K562 (cell line): ENCODE data around the gene SLC35D2. TPM values are rescaled to one million over a fixed set of nuclear protein-coding genes. Genes with fewer than 3 reads are reported as not detected.

Experiments
- ASH1L ChIP-seq: fragments of 450-650 bp; IDR thresholded peaks from 2 replicates; pipeline ENCODE4 v1.6.1; 2018; ENCODE audit warnings: borderline replicate concordance, mild to moderate bottlenecking, low read depth; ENCODE audit not compliant: partially characterized antibody
- ATF1 ChIP-seq, 2 experiments: fragments of 450-650 bp in 1 of 2; IDR thresholded peaks; 2 replicates each; pipeline ENCODE4 v1.6.1; 2016; ENCODE audit warnings: missing compliant biosample characterization in 1 of 2, missing genetic modification characterization in 1 of 2
- BCL6 ChIP-seq: fragments of 250-450 bp; sonication (Bioruptor Pico); IDR thresholded peaks from 2 replicates; pipeline ENCODE4 v1.4.0; 2020
- E4F1 ChIP-seq: fragments of 250-450 bp; sonication (Bioruptor Pico); IDR thresholded peaks from 2 replicates; pipeline ENCODE4 v1.5.0; 2021; ENCODE audit warnings: mild to moderate bottlenecking, borderline replicate concordance
- EHMT2 ChIP-seq: fragments of 450-650 bp; IDR thresholded peaks from 2 replicates; pipeline ENCODE4 v1.6.1; 2018; ENCODE audit warnings: antibody characterized with exemption
- EP400 ChIP-seq: fragments of 450-650 bp; IDR thresholded peaks from 2 replicates; pipeline ENCODE4 v1.6.1; 2017; ENCODE audit warnings: antibody characterized with exemption, mild to moderate bottlenecking, moderate library complexity
- NR2F6 ChIP-seq: fragments of 450-650 bp; formaldehyde crosslinking; IDR thresholded peaks from 2 replicates; pipeline ENCODE4 v1.4.0; 2020; ENCODE audit warnings: mild to moderate bottlenecking
- PHF21A ChIP-seq: fragments of 450-650 bp; IDR thresholded peaks from 2 replicates; pipeline ENCODE4 v1.6.1; 2017; ENCODE audit warnings: low read depth, borderline replicate concordance
- PHTF2 ChIP-seq: fragments of 250-450 bp; sonication (Bioruptor Pico); IDR thresholded peaks from 2 replicates; pipeline ENCODE4 v1.5.0; 2021; ENCODE audit warnings: mild to moderate bottlenecking
- SNIP1 ChIP-seq: fragments of 450-650 bp; IDR thresholded peaks from 2 replicates; pipeline ENCODE4 v1.7.1; 2017; ENCODE audit warnings: low read depth, mild to moderate bottlenecking
- U2AF2 ChIP-seq: fragments of 200-400 bp; formaldehyde crosslinking; optimal IDR thresholded peaks from 2 replicates; pipeline ENCODE3; 2017; ENCODE audit warnings: low read depth, mild to moderate bottlenecking, low read length
- ZBTB33 ChIP-seq: sonication (generic); formaldehyde crosslinking; IDR thresholded peaks from 2 replicates; pipeline ENCODE4 v1.8.1; 2023; ENCODE audit warnings: mild to moderate bottlenecking, missing genetic modification reagents
- ZBTB43 ChIP-seq: sonication (generic); formaldehyde crosslinking; IDR thresholded peaks from 2 replicates; pipeline ENCODE4 v1.8.0; 2023; ENCODE audit warnings: mild to moderate bottlenecking, missing genetic modification reagents
- ZNF431 ChIP-seq: sonication (generic); formaldehyde crosslinking; IDR thresholded peaks from 2 replicates; pipeline ENCODE4 v1.8.0; 2022; ENCODE audit warnings: mild to moderate bottlenecking, missing genetic modification reagents
- ZNF644 ChIP-seq: fragments of 200-800 bp; sonication (Bioruptor generic); IDR thresholded peaks from 2 replicates; pipeline ENCODE4 v1.6.1; 2016; ENCODE audit warnings: low read depth, missing genetic modification characterization, missing compliant biosample characterization
- ZNF668 ChIP-seq: fragments of 250-450 bp; sonication (Bioruptor Pico); IDR thresholded peaks from 2 replicates; pipeline ENCODE4 v1.8.0; 2022; ENCODE audit warnings: mild to moderate bottlenecking, inconsistent platforms
- polyA plus RNA-seq, 8 experiments: library from polyadenylated mRNA; depleted of rRNA in 4 of 8; stranded (reverse) in 5 of 8; unstranded in 3 of 8; fragments of >200 nt; fragmentation: Nextera tagmentation in 2 of 8; fragmentation: Illumina TruSeq in 1 of 8; extraction: Ambion mirVana in 2 of 8; extraction: Trizol in 1 of 8; gene quantifications; 2 replicates each; pipeline versions ENCODE4 v1.2.1 to v1.2.3, GENCODE V29; 2011 to 2014; ENCODE audit warnings: inconsistent platforms in 1 of 8, missing spikeins in 1 of 8
- total RNA-seq, 7 experiments: library from RNA; depleted of rRNA in 6 of 7; stranded (reverse); fragments of >200 nt in 6 of 7; fragmentation: Illumina TruSeq in 2 of 7; extraction: Trizol in 2 of 7; gene quantifications; 2 replicates each; pipeline versions ENCODE4 v1.2.1 to v1.2.3, GENCODE V29; 2011 to 2021; ENCODE audit warnings: low replicate concordance in 1 of 7
- TF ChIP-seq, protein P1 (sequence below): IDR thresholded peaks from 2 replicates; pipeline ENCODE4 v1.6.1; 2011; ENCODE audit warnings: borderline replicate concordance, low read depth, mild to moderate bottlenecking, moderate library complexity, low read length; ENCODE audit not compliant: insufficient read depth, poor library complexity, severe bottlenecking
- TF ChIP-seq, protein P2 (sequence below): sonication (generic); formaldehyde crosslinking; IDR thresholded peaks from 2 replicates; pipeline ENCODE4 v1.8.1; 2022; ENCODE audit warnings: missing genetic modification reagents

SLC35D2 gene
- total and polyA plus RNA-seq, 9 of the 15 experiments (the other 6 are each of a cell fraction or from before 2014, with no cell fraction given), result 2.9 to 14.9 (median 11.7) TPM

DNA sequence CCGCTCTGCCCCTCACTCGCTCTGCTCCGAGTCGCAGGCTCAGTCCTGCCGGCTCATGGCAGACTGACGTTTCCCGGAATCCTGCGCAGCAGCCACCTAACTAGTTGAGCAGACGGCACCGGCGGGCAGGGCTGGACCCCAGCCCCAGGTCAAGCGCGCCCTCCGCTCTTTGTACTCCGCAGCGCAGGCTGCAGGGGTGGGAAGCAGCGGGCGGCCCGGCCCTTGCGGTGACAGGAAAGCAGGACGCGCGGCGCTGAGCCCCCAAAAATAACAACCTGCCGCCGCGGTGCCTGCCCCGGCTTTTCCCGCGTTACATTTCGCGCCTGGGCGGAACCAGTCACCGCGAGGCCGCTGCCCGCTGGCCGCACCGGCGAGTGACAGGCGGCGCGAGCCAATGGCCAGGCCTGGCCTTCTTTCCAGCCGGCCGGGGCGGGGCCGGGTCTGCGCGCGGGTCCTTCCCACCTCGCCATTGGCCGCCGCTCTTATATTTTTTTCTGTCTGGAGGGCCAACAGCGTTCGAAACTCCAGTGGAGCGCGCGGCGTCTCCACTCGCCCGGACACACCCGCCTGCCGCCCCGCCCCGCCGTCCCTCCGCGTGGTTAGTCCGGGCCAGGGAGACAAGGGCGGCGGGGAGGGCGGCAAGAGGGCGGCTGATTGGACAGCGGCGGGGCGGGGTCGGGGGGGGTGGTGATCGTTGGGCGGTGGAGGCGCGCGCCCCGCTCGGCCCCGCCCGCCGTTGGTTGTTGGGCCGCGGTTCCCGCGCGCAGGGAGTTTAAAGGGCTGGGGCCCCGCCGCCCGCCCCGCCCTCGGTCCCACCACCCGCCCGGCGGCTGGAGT, 34.8 kb upstream of the SLC35D2 start, which contains the start of gene ZNF367 (continued):
- TF ChIP-seq, protein P1, sequence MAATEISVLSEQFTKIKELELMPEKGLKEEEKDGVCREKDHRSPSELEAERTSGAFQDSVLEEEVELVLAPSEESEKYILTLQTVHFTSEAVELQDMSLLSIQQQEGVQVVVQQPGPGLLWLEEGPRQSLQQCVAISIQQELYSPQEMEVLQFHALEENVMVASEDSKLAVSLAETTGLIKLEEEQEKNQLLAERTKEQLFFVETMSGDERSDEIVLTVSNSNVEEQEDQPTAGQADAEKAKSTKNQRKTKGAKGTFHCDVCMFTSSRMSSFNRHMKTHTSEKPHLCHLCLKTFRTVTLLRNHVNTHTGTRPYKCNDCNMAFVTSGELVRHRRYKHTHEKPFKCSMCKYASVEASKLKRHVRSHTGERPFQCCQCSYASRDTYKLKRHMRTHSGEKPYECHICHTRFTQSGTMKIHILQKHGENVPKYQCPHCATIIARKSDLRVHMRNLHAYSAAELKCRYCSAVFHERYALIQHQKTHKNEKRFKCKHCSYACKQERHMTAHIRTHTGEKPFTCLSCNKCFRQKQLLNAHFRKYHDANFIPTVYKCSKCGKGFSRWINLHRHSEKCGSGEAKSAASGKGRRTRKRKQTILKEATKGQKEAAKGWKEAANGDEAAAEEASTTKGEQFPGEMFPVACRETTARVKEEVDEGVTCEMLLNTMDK, result no peak
- TF ChIP-seq EHMT2 (no peak), SNIP1 (no peak), ZBTB43 (CRISPR knock-in tag) (peak; percentile 62; the same call in 1 of the 2 replicates), NR2F6 (CRISPR knock-in tag) (no peak), ZNF431 (CRISPR knock-in tag) (0 out of 2 replicates have a peak, but pooled peaks have one; percentile 61), ZNF644 (tag) (no peak), PHF21A (no peak), PHTF2 (CRISPR knock-in tag) (no peak), U2AF2 (no peak), EP400 (peak; percentile 82; the same call in 1 of the 2 replicates), ASH1L (peak; percentile 30), ZBTB33 (CRISPR knock-in tag) (no peak), E4F1 (CRISPR knock-in tag) (no peak), BCL6 (CRISPR knock-in tag) (no peak), ZNF668 (CRISPR knock-in tag) (no peak), ATF1 (CRISPR knock-in tag; IDR thresholded peaks at IDR 0.05) (no peak), ATF1 (tag; IDR thresholded peaks at IDR 0.05) (peak; percentile 83)
- TF ChIP-seq, protein P2, sequence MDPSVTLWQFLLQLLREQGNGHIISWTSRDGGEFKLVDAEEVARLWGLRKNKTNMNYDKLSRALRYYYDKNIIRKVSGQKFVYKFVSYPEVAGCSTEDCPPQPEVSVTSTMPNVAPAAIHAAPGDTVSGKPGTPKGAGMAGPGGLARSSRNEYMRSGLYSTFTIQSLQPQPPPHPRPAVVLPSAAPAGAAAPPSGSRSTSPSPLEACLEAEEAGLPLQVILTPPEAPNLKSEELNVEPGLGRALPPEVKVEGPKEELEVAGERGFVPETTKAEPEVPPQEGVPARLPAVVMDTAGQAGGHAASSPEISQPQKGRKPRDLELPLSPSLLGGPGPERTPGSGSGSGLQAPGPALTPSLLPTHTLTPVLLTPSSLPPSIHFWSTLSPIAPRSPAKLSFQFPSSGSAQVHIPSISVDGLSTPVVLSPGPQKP (CRISPR knock-in tag), result peak; percentile 58; the same call in 1 of the 2 replicates
